Muscle of leg (tissue), 11 donors: ENCODE measurements around the gene NRL. TPM values are rescaled to one million over a fixed set of nuclear protein-coding genes. Genes with fewer than 3 reads are reported as not detected.

Experiments
- DNase-seq: peaks from one replicate; pipeline ENCODE4 v3.0.0; 2013
- H3K27ac ChIP-seq: one replicate; pipeline ENCODE4 v1.5.1; 2013; ENCODE audit warnings: mild to moderate bottlenecking, low read length, control low read depth
- H3K27me3 ChIP-seq: one replicate; pipeline ENCODE4 v1.6.1; 2013; ENCODE audit warnings: low read length; ENCODE audit not compliant: control insufficient read depth, insufficient read depth
- H3K36me3 ChIP-seq: one replicate; pipeline ENCODE4 v1.6.1; 2013; ENCODE audit warnings: low read length; ENCODE audit not compliant: control insufficient read depth, insufficient read depth
- H3K4me1 ChIP-seq: one replicate; pipeline ENCODE4 v1.6.1; 2013; ENCODE audit warnings: low read length; ENCODE audit not compliant: control insufficient read depth, insufficient read depth
- H3K4me3 ChIP-seq: one replicate; pipeline ENCODE4 v1.5.1; 2013; ENCODE audit warnings: low read length, control low read depth
- H3K9me3 ChIP-seq: replicated peaks from 2 replicates; pipeline ENCODE4 v1.6.1; 2013; ENCODE audit warnings: low read depth, low read length; ENCODE audit not compliant: control insufficient read depth
- WGBS: methylation state at CpG from one replicate; pipeline ENCODE4 v1.1.5; 2013; ENCODE audit warnings: missing lambda C conversion rate; ENCODE audit not compliant: insufficient coverage; 5-methylcytosine and 5-hydroxymethylcytosine counted together
- polyA plus RNA-seq, 8 donors: library from polyadenylated mRNA; unstranded; fragments of 120-200 nt; gene quantifications; one replicate each; pipeline versions ENCODE4 v1.2.1 to v1.2.3, GENCODE V29; 2013; ENCODE audit warnings: inconsistent platforms in 1 of 8, low replicate concordance in 1 of 8; ENCODE audit not compliant: insufficient read length in 8 of 8, insufficient read depth in 1 of 8
- total RNA-seq: library from RNA; stranded (reverse); fragments of 120-200 nt; gene quantifications from one replicate; pipeline ENCODE4 v1.2.4, GENCODE V29; 2013

The NRL gene
- total and polyA plus RNA-seq, 9 donors = 0.96 to 2.2 (median 1.8) TPM

DNA sequence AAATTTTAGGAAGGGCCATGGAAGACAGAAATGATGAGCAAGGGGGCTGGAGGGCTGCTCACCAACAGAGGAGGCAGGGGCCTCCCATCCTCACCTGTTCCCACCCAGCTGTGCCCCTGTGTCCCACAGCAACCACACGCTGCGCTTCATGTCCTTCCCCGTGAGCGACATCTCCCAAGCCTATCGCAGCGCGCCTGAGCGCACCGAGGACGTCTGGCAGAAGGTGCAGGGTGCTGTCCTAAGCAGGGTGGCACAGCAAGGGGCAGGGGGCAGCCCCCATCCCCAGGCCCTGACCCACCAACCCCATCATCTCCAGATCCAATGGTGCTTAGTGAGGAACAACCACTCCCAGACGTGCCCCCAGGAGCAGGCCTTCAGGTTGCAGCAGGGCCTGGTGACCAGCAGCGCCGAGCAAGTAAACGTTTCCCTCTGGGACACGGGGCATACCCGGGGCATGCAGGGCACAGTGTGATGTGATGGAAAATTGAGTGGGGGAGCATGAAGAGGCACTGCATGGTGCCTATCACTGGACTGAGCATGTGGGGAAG lies 54.8 kb downstream of the NRL start:
- no peaks in the 10 kb centered on the region for H3K9me3 ChIP-seq
- peaks cover 3% of the 10 kb centered on the region for H3K27me3 ChIP-seq
- DNase-seq = no peak
- WGBS = 84% methylated on average over 16 of the region's 16 CpGs
- no peaks in the 10 kb centered on the region for H3K36me3 ChIP-seq
- peaks cover 5% of the 10 kb centered on the region for H3K4me1 ChIP-seq
- no peak overlapping the region for H3K4me3 ChIP-seq
- no peak overlapping the region for H3K27ac ChIP-seq

DNA sequence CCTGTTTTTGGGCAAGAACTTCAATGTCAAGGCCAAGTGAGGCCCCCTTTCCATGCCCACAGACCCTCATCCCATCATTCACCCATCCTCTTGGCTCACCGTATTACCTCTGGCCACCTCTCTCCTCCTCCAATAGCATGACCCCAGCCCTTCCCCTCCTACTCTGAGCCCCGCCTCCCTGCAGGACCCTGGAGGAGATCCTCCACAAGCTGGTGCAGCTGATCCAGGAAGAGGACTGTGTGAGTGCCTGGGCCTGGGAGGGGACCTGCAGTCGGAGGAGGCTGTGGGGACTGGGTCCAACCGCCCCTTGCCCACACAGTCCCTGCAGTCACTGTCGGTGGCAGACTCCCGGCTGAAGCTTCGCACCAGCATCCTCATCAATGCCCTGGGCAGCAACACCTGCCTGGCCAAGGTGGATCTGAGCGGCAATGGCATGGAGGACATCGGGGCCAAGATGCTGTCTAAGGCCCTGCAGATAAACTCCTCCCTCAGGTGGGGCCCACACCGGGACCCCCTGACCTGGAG lies 55.7 kb downstream of the NRL start:
- peaks cover 5% of the 10 kb centered on the region for H3K4me1 ChIP-seq
- H3K9me3 ChIP-seq = no peaks in the 10 kb centered on the region
- no peaks in the 10 kb centered on the region for H3K36me3 ChIP-seq
- H3K27me3 ChIP-seq = peaks cover 5% of the 10 kb centered on the region
- WGBS = 79% methylated on average over 8 of the region's 10 CpGs
- DNase-seq = no peak
- no peak overlapping the region for H3K27ac ChIP-seq
- no peak overlapping the region for H3K4me3 ChIP-seq

DNA sequence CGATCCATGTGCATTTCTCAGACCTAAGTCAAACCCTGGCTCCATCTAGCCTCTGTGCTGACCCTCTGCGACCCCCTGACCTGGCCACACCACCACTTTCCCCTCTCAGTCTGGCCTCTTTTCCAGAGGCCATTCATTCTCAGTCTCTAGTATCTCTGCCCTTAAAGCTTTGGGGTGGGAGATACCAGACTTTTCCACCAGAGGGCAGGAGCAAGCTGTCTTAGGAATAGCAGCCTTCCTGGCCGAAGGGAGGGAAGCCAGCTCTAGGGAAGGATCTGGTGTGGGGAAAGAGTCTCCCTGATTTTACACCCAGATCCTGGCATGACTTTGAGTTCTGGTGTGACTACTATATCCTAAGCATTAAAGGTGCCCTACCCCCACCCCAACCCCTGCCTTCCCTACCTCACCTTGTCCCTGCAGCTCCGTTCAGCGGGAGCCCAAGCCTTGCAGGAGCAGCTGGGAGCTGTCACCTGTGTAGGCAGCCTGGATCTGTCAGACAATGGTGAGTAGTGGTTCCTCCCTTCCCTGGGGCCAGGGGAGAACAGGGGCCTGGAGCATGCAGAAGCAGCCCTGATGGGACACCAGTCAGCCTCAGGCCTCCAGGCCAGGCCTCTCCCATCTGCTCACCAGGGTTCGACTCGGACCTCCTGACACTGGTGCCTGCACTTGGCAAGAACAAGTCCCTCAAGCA lies 56.3 kb downstream of the NRL start:
- Histone ChIP-seq H3K27me3 (peaks cover 11% of the 10 kb centered on the region), H3K27ac (no peak overlapping the region), H3K4me3 (no peak overlapping the region), H3K36me3 (no peaks in the 10 kb centered on the region), H3K9me3 (no peaks in the 10 kb centered on the region), H3K4me1 (peaks cover 5% of the 10 kb centered on the region)
- WGBS = 44% methylated on average over 6 of the region's 7 CpGs
- DNase-seq = peak; percentile 86

DNA sequence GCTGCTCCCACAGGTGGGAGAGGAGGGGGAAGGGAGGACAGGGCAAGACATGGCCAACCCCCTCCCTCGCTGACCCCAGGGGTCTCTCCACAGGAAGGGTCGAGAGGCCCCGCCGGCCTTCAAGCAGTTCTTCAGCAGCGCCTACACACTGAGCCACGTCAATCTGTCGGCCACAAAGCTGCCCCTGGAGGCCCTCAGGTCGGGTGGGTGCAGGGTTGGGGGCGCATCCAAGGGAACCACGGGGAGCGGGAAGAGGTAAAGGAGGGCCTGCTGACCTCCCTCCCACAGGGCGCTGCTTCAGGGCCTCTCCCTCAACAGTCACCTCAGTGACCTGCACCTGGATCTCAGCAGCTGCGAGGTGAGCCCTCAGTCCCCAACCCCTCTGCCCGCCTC lies 56.9 kb downstream of the NRL start:
- 56% methylated on average over 13 of the region's 14 CpGs for WGBS
- no peaks in the 10 kb centered on the region for H3K9me3 ChIP-seq
- DNase-seq = no peak

DNA sequence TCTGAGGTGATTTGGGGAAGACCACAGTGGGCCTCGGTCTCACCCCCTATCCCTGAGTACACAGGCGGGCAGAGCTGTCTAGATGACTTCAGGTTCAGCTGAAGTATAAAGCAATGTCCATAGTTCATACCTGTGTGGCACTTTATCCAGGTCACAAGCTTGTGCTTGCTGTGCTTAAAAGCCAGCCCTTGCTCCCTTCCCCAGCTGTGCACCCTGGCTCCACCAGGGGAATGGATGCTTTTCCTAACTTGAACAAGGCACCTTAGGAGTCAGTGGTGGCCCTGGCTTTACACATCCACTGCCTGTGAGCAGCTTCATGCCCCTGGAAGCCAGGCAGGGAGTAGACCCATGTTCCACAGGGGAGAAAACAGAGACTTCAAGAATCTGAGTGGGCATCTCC lies 57.5 kb downstream of the NRL start:
- H3K4me3 ChIP-seq = no peak overlapping the region
- no peaks in the 10 kb centered on the region for H3K9me3 ChIP-seq
- H3K27me3 ChIP-seq = peaks cover 22% of the 10 kb centered on the region
- peaks cover 11% of the 10 kb centered on the region for H3K4me1 ChIP-seq
- DNase-seq = no peak
- no peaks in the 10 kb centered on the region for H3K36me3 ChIP-seq
- H3K27ac ChIP-seq = no peak overlapping the region
- no CpG with 5 or more reads among the region's 2 CpGs for WGBS

More for the DNA sequence above, 56.9 kb downstream of the NRL start:
- H3K36me3 ChIP-seq = no peaks in the 10 kb centered on the region
- no peak overlapping the region for H3K27ac ChIP-seq
- peaks cover 17% of the 10 kb centered on the region for H3K27me3 ChIP-seq
- no peak overlapping the region for H3K4me3 ChIP-seq
- peaks cover 5% of the 10 kb centered on the region for H3K4me1 ChIP-seq

DNA sequence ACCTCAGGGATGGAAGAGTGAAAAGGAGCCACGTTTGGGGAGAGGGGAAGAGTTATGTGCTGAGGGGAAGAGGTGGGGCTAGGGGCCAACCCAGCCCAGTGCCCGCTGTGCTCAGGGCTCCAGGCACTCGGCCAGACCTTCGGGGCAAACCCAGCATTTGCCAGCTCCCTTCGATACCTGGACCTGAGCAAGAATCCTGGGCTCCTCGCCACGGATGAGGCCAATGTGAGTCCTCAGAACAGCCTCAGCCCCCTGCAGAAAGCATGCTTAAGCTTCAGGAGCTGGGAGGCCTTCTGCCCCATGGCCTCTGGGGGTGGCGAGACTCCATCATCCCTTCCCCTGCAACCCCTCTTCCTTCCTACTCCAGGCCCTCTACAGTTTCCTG lies 58.0 kb downstream of the NRL start:
- 68% methylated on average over 7 of the region's 8 CpGs for WGBS
- Histone ChIP-seq H3K36me3 (no peaks in the 10 kb centered on the region), H3K4me3 (no peak overlapping the region), H3K4me1 (peaks cover 14% of the 10 kb centered on the region), H3K27me3 (peaks cover 24% of the 10 kb centered on the region), H3K27ac (no peak overlapping the region), H3K9me3 (no peaks in the 10 kb centered on the region)
- DNase-seq = no peak

DNA sequence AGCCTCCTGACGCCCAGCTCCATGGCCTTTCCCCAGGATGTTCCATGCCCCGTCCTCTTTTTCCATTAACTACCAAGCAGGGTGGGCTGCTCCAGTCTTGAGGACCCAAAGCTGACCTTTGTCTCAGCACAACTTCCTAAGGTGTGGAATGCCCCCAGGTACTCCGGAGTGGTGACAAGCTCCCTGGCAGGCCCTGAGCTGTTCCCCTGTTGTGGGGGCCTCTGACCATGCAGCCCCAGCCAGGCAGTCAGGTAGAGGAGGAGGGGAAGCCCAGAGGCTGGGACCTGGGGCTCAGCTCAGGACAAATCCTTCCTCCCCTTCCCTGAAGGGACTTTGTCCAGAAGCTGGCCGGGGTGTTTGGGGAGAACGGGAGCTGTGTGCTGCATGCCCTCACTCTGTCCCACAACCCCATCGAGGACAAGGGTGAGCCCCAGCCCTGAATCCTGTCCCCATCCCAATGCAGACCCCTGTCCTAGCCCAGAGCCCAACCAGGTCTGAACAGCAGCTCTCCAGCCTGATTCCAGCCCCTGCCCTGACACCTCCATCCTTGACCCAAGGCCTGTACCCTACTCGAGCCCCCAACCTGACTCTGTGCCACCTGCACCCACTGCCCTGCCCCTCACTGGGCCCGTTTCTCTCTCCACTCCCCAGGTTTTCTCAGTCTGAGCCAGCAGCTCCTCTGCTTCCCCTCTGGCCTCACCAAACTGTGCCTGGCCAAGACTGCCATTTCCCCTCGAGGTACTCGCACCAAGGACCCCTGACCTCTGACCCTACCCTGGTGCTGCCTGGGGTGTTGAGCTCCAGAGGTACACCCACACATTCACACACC lies 58.6 kb downstream of the NRL start:
- no peaks in the 10 kb centered on the region for H3K9me3 ChIP-seq
- peaks cover 28% of the 10 kb centered on the region for H3K27me3 ChIP-seq
- DNase-seq = no peak
- H3K27ac ChIP-seq = no peak overlapping the region
- no peak overlapping the region for H3K4me3 ChIP-seq
- H3K4me1 ChIP-seq = peaks cover 19% of the 10 kb centered on the region
- 79% methylated on average over 6 of the region's 10 CpGs for WGBS
- no peaks in the 10 kb centered on the region for H3K36me3 ChIP-seq

DNA sequence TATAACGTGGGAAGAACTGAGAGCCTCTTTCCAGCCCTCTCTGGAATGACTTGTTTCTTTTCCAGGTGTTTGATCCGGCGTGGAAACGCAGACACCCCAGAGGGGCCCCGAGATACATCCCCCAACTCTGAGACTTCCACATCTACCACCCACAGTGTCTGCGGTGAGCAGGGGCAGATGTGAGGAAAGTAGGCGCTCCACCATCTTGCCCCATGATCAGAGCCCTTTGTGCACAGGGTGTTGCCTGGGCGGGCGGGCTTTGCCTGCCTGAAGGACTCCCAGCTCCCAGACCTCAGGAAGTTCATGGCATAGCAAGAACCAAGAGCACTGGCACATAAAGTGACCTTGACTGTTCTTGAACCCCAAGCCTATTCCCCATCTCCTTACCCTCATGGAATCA lies 60.1 kb downstream of the NRL start:
- H3K4me3 ChIP-seq = no peak overlapping the region
- 73% methylated on average over 3 of the region's 9 CpGs for WGBS
- no peak for DNase-seq
- peaks cover 29% of the 10 kb centered on the region for H3K27me3 ChIP-seq
- H3K4me1 ChIP-seq = peaks cover 19% of the 10 kb centered on the region
- no peaks in the 10 kb centered on the region for H3K36me3 ChIP-seq
- no peak overlapping the region for H3K27ac ChIP-seq
- no peaks in the 10 kb centered on the region for H3K9me3 ChIP-seq

DNA sequence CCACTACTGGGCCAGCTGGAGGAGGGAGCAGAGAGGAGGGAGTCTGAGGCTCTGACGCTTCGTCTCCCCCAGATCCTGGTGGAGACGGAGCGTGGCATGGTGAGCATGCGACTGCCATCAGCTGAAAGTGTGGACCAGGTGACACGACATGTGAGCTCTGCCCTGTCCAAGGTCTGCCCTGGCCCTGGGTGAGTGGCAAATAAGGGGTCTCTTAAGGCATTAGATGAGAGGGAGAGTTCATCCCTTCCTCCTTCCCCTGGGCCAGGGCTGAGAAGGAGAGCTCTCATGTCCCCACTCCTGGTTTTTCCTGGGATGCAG lies 60.5 kb downstream of the NRL start:
- WGBS = 65% methylated on average over 5 of the region's 6 CpGs
- DNase-seq = no peak
- no peaks in the 10 kb centered on the region for H3K36me3 ChIP-seq

DNA sequence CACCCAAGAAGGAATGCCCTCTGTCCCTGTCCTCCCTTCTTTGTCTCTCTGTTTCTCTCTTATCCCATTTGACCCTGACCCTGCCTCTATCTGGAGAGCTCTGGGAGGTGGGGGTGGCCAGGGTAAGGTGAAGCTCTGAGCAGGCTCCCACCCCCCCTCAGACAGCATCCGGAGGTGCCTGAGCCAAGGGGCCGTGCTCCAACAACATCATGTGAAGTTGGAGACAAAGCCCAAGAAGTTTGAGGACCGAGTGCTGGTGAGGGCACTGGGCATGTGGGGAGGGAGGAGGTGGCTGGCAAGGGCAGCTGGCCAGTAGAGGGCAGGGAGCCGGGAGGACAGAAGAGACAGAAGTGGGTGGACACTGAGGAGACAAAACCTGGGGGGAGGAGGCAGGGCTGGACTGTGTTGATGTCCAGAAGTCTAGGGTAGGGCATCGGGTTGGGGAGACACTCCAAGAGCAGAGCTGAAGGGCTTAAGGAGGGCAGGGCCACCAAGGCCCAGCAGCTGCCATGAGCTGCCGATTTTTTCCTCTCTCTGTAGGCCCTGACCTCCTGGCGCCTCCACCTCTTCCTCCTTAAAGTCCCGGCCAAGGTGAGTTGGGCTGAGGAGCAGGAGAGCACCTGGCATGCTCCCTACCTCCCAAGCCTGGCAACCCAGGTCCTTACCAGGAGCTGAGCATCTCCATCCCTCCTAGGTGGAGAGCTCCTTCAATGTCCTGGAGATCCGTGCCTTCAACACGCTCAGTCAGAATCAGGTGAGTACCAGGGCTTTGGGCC lies 61.0 kb downstream of the NRL start:
- Histone ChIP-seq H3K4me1 (peaks cover 19% of the 10 kb centered on the region), H3K4me3 (no peak overlapping the region), H3K27ac (no peak overlapping the region), H3K9me3 (no peaks in the 10 kb centered on the region), H3K36me3 (no peaks in the 10 kb centered on the region), H3K27me3 (peaks cover 29% of the 10 kb centered on the region)
- WGBS = 70% methylated on average over 3 of the region's 10 CpGs
- no peak for DNase-seq

More for the DNA sequence above, 60.5 kb downstream of the NRL start:
- peaks cover 29% of the 10 kb centered on the region for H3K27me3 ChIP-seq
- H3K27ac ChIP-seq = no peak overlapping the region
- H3K9me3 ChIP-seq = no peaks in the 10 kb centered on the region
- H3K4me3 ChIP-seq = no peak overlapping the region
- H3K4me1 ChIP-seq = peaks cover 19% of the 10 kb centered on the region
